Right lobe of liver (tissue), 6 donors: Measurements from ENCODE around the gene MC3R. TPM values are rescaled to one million over a fixed set of nuclear protein-coding genes. Genes with fewer than 3 reads are reported as not detected.
"Not testable (repeated sequence)": the region's sequence is repeated elsewhere in the genome, so short reads cannot be mapped to it uniquely, and the experiment has no call there.

Experiments
- ATAC-seq, 4 donors: fragments of 200-7000 bp; cut with Tn5 transposase; one replicate each; pipeline ENCODE4 v1.9.1; 2020; ENCODE audit warnings: mild to moderate bottlenecking in 4 of 4, moderate library complexity in 4 of 4
- DNase-seq, 3 donors: peaks; one replicate each; pipeline ENCODE4 v3.0.0-alpha.2; 2020
- H3K27ac ChIP-seq, 3 donors: fragments of 200-600 bp; one replicate each; pipeline ENCODE4 v1.8.0; 2022
- H3K27me3 ChIP-seq, 2 donors: fragments of 200-600 bp; one replicate each; pipeline ENCODE4 v1.8.0; 2022
- H3K36me3 ChIP-seq, 4 donors: fragments of 200-600 bp; sonication (generic) in 1 of 4; one replicate each; pipeline versions ENCODE4 v1.5.1 to v1.8.0; 2017 to 2022; ENCODE audit warnings: control low read depth in 1 of 4
- H3K4me1 ChIP-seq, 4 donors: fragments of 200-600 bp; sonication (generic) in 1 of 4; one replicate each; pipeline versions ENCODE4 v1.5.1 to v1.8.0; 2017 to 2022; ENCODE audit warnings: control low read depth in 1 of 4
- H3K4me3 ChIP-seq, 3 donors: fragments of 200-600 bp; one replicate each; pipeline ENCODE4 v1.8.0; 2022
- H3K9me3 ChIP-seq, 4 donors: fragments of 200-600 bp; sonication (generic) in 1 of 4; one replicate each; pipeline versions ENCODE4 v1.5.1 to v1.8.0; 2017 to 2022; ENCODE audit warnings: control low read depth in 1 of 4
- POLR2A ChIP-seq: fragments of 450-650 bp; IDR thresholded peaks from one replicate; pipeline ENCODE4 v1.6.1; 2017; ENCODE audit warnings: antibody characterized with exemption, mild to moderate bottlenecking
- WGBS: methylation state at CpG from one replicate; pipeline ENCODE4 v1.1.6; 2018; ENCODE audit warnings: low coverage, low lambda C conversion rate; ENCODE audit not compliant: insufficient coverage; ENCODE audit errors: missing lambda C conversion rate; 5-methylcytosine and 5-hydroxymethylcytosine counted together
- intact Hi-C, 2 donors: fragments of 100-400 bp; cut with DNase I; formaldehyde crosslinking; loops; one replicate each; pipeline versions ENCODE4 v1.11.2 to v1.14.1; 2022
- total RNA-seq, 6 experiments: library from RNA; depleted of rRNA in 2 of 6; stranded (reverse); fragments of >200 nt in 2 of 6; fragmentation: NEBNext Ultra II Directional in 3 of 6; extraction: Animal tissue kit (Norgen Biotek cat#: 25700) in 3 of 6; gene quantifications; one replicate each; pipeline versions ENCODE4 v1.1.0 to v1.2.4, GENCODE V29; 2016 to 2023
- TF ChIP-seq, protein P1 (sequence below), 4 donors: fragments of 200-600 bp in 3 of 4; fragments of 450-650 bp in 1 of 4; IDR thresholded peaks; one replicate each; pipeline versions ENCODE4 v1.5.1 to v1.8.0; 2016 to 2022; ENCODE audit warnings: antibody characterized with exemption in 4 of 4, mild to moderate bottlenecking in 2 of 4
- donor health status: DM: no; HTN: yes; CAD: no.
- donor health status: DM: no; HTN: no; CAD: no.
- donor health status: DM: no; HTN: no; CAD: no.
- donor health status: DM: no; HTN: yes; CAD: no.
- donor health status: DM: no; HTN: yes; CAD: no.

The MC3R gene
- total RNA-seq, 6 experiments from 2014 or later: not detected

DNA sequence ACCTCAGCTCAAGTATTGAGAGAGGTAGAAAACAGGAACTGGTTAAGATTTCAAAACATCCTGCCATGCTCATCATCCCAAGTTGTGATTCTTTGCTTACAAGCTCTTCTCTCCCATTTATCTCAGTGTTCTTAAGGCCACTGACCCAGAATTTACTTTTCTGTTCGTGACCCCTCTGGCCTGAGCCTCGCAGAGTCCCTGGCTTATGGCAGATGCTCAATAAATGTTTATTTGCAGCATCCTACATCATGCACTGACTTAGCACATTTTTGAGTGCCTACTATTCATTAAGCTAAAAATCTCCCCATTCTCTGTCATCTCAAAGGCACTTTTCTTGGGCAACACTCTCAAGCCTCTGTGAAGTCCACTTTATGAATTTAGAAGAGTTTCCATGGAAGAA lies 33.4 kb upstream of the MC3R start:
- Histone ChIP-seq H3K36me3 (no peaks in the 10 kb centered on the region), H3K9me3 (no peaks in the 10 kb centered on the region), H3K27me3 (no peaks in the 10 kb centered on the region), H3K4me1 (no peaks in the 10 kb centered on the region), H3K27ac (no peak overlapping the region), H3K4me3 (no peak overlapping the region)
- DNase-seq (no peak), ATAC-seq (no peak)
- intact Hi-C loops: no loop called here
- TF ChIP-seq POLR2A: no peak
- TF ChIP-seq, protein P1, sequence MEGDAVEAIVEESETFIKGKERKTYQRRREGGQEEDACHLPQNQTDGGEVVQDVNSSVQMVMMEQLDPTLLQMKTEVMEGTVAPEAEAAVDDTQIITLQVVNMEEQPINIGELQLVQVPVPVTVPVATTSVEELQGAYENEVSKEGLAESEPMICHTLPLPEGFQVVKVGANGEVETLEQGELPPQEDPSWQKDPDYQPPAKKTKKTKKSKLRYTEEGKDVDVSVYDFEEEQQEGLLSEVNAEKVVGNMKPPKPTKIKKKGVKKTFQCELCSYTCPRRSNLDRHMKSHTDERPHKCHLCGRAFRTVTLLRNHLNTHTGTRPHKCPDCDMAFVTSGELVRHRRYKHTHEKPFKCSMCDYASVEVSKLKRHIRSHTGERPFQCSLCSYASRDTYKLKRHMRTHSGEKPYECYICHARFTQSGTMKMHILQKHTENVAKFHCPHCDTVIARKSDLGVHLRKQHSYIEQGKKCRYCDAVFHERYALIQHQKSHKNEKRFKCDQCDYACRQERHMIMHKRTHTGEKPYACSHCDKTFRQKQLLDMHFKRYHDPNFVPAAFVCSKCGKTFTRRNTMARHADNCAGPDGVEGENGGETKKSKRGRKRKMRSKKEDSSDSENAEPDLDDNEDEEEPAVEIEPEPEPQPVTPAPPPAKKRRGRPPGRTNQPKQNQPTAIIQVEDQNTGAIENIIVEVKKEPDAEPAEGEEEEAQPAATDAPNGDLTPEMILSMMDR (IDR thresholded peaks at IDR 0.05): no peak
- 14% methylated on average over 1 of the region's 2 CpGs for WGBS

DNA sequence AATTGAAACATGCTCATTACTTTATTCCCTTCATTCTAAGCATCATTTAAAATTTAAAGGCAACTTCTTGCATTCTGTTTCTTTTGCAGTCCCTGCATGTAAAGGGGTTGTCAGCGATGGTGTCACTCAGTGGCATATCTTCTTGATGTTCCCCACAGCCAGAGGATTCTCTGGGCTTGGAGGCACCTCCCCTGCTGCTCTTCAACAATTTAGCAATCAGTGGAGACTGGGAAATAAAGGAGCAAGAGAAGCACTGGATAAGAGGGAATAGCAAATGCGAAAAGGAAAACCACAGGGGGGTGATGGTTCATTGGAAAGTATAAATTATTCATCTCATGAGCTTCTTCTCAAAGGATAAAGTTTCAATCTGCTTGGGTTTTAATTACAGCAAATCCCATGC lies 30.7 kb upstream of the MC3R start:
- TF ChIP-seq, protein P1 (IDR thresholded peaks at IDR 0.05): no peak
- TF ChIP-seq POLR2A: no peak
- no peaks in the 10 kb centered on the region for H3K9me3 ChIP-seq
- H3K4me3 ChIP-seq: no peak overlapping the region
- intact Hi-C loops: no loop called here
- H3K27me3 ChIP-seq: no peaks in the 10 kb centered on the region
- H3K36me3 ChIP-seq: no peaks in the 10 kb centered on the region
- H3K27ac ChIP-seq: no peak overlapping the region
- no peaks in the 10 kb centered on the region for H3K4me1 ChIP-seq
- ATAC-seq (no peak), DNase-seq (no peak)
- 25% methylated on average over 2 of the region's 2 CpGs for WGBS

DNA sequence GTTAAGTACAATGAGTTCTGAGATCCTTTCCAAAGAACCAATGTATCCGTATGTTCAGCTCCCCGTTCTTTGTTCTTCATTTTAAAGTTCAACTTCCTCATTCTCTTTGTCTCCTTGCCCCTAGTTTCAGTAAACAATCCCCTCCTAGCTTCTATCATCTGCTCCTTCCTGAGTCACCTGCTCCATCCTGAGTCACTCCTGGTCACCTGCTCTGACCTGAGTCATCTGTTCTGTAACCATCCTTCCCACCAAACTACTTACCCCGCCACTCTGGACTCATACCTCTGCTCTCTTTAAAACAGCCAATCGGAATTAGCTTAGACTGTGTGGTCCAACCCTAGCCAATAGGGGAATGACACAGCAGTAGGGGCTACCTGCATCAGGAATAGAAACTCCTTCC lies 27.3 kb upstream of the MC3R start:
- DNase-seq, H3K4me3 ChIP-seq, H3K36me3 ChIP-seq, H3K27me3 ChIP-seq, H3K27ac ChIP-seq, intact Hi-C loops, H3K9me3 ChIP-seq, H3K4me1 ChIP-seq, ATAC-seq: not testable (repeated sequence)
- 54% methylated on average over 4 of the region's 4 CpGs for WGBS

DNA sequence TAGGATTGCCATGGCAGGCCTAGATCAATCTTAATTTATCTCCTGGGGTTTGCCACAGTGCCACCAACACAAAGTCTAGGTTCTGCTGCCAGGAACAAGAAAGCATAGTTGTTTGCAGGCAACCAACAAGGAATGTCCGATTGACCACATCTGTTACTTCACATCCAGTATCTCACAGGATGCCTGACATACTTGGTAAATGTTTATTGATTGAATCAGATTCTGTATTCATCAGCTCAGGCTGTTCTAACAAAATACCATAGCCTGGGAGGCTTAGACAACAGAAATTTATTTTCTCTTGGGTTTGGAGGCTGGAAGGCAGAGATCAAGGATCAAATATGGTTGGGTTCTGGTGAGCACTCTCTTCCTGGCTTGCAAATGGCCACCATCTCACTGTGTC lies 26.3 kb upstream of the MC3R start:
- DNase-seq: no peak
- intact Hi-C loops: no loop called here
- no peak overlapping the region for H3K27ac ChIP-seq
- H3K9me3 ChIP-seq: no peaks in the 10 kb centered on the region
- no peaks in the 10 kb centered on the region for H3K27me3 ChIP-seq
- no peaks in the 10 kb centered on the region for H3K36me3 ChIP-seq
- no peak for TF ChIP-seq POLR2A
- TF ChIP-seq, protein P1 (IDR thresholded peaks at IDR 0.05): no peak
- 29% methylated on average over 1 of the region's 1 CpG for WGBS
- ATAC-seq: no peak
- H3K4me3 ChIP-seq: no peak overlapping the region
- no peaks in the 10 kb centered on the region for H3K4me1 ChIP-seq

DNA sequence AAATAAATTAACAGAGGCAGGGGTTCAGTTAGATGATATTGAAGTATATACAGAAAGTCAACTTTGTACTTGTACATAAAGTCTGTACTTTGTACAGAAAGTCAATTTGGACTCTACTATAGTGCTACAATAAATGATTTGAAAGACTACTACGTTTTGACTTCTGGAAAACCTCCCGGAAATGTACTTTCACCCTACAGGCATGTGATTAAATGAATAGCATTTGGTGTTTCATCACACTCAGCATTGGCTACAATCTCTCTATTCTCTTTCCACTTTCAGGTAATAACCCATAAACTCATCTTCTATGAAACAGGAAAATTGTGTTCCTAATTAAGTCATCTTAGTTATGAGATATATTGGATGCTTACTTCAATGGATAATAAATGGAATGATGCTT lies 25.6 kb upstream of the MC3R start:
- Histone ChIP-seq H3K4me3 (no peak overlapping the region), H3K27ac (no peak overlapping the region), H3K4me1 (no peaks in the 10 kb centered on the region), H3K36me3 (no peaks in the 10 kb centered on the region), H3K9me3 (no peaks in the 10 kb centered on the region), H3K27me3 (no peaks in the 10 kb centered on the region)
- DNase-seq (no peak), ATAC-seq (peak in 1 of 4 donors; percentile 19)
- TF ChIP-seq POLR2A: no peak
- TF ChIP-seq, protein P1 (IDR thresholded peaks at IDR 0.05): no peak
- intact Hi-C loops: no loop called here
- 13% methylated on average over 2 of the region's 2 CpGs for WGBS
